GM12865 (cell line): Measurements from ENCODE around the gene HTR3B.

ENCODE experiments used
- DNase-seq: peaks from one replicate; pipeline ENCODE4 v3.0.0; 2010; ENCODE audit warnings: low read depth
- H3K4me3 ChIP-seq: 2 replicates; pipeline ENCODE4 v1.5.1; 2011; ENCODE audit warnings: mild to moderate bottlenecking, low read depth, low read length, control low read depth
- CTCF ChIP-seq: IDR thresholded peaks from 2 replicates; pipeline ENCODE4 v1.5.1; 2011; ENCODE audit warnings: low read length, control low read depth, low read depth, inconsistent platforms; ENCODE audit not compliant: insufficient read depth; ENCODE audit errors: missing control alignments

The HTR3B gene

GRCh38 chr11:113992459-113993110, 88.0 kb downstream of the HTR3B start:
- DNase-seq, result no peak
- H3K4me3 ChIP-seq, result no peak overlapping the region
- no peak for TF ChIP-seq CTCF

GRCh38 chr11:113994077-113994954, 89.7 kb downstream of the HTR3B start:
- peak; percentile 56 for TF ChIP-seq CTCF
- no peak for DNase-seq
- no peak overlapping the region for H3K4me3 ChIP-seq
